H9 (cell line): Measurements from ENCODE around the gene STAB1. TPM values are rescaled to one million over a fixed set of nuclear protein-coding genes. Genes with fewer than 3 reads are reported as not detected.

Experiments
- DNase-seq: peaks from one replicate; pipeline ENCODE4 v3.0.0-alpha.2; 2017
- H2AFZ ChIP-seq: one replicate; pipeline ENCODE4 v1.6.1; 2013; ENCODE audit warnings: mild to moderate bottlenecking, low read length, control low read depth, moderate library complexity
- H2AK5ac ChIP-seq: 2 replicates; pipeline ENCODE4 v1.6.1; 2013; ENCODE audit warnings: low read length, control low read depth, mixed read lengths; ENCODE audit not compliant: insufficient read length
- H2BK120ac ChIP-seq: one replicate; pipeline ENCODE4 v1.6.1; 2013; ENCODE audit warnings: low read depth, mild to moderate bottlenecking, low read length, control low read depth, inconsistent platforms; ENCODE audit not compliant: poor library complexity, severe bottlenecking
- H2BK12ac ChIP-seq: 2 replicates; pipeline ENCODE4 v1.6.1; 2013; ENCODE audit warnings: low read length, control low read depth, mixed read lengths, low read depth; ENCODE audit not compliant: insufficient read length
- H2BK15ac ChIP-seq: 2 replicates; pipeline ENCODE4 v1.6.1; 2013; ENCODE audit warnings: low read depth, low read length, control low read depth
- H2BK20ac ChIP-seq: one replicate; pipeline ENCODE4 v1.6.1; 2013; ENCODE audit warnings: low read depth, mild to moderate bottlenecking, low read length, control low read depth, inconsistent platforms; ENCODE audit not compliant: poor library complexity, severe bottlenecking
- H2BK5ac ChIP-seq: 2 replicates; pipeline ENCODE4 v1.6.1; 2013; ENCODE audit warnings: low read length, control low read depth, mixed read lengths; ENCODE audit not compliant: insufficient read length
- H3K14ac ChIP-seq: 2 replicates; pipeline ENCODE4 v1.6.1; 2013; ENCODE audit warnings: low read length, control low read depth; ENCODE audit not compliant: insufficient read depth
- H3K18ac ChIP-seq: 2 replicates; pipeline ENCODE4 v1.6.1; 2013; ENCODE audit warnings: low read depth, mild to moderate bottlenecking, mixed read lengths, low read length, control low read depth; ENCODE audit not compliant: insufficient read length
- H3K23ac ChIP-seq: 2 replicates; pipeline ENCODE4 v1.6.1; 2013; ENCODE audit warnings: low read length, control low read depth, mixed read lengths, low read depth; ENCODE audit not compliant: insufficient read length
- H3K23me2 ChIP-seq: 2 replicates; pipeline ENCODE4 v1.6.1; 2013; ENCODE audit warnings: low read depth, mild to moderate bottlenecking, mixed read lengths, low read length, control low read depth; ENCODE audit not compliant: insufficient read length, poor library complexity, severe bottlenecking
- H3K27ac ChIP-seq: 2 replicates; pipeline ENCODE4 v1.5.1; 2013; ENCODE audit warnings: low read length, control low read depth, mixed read lengths, low read depth; ENCODE audit not compliant: insufficient read length
- H3K27me3 ChIP-seq: 2 replicates; pipeline ENCODE4 v1.6.1; 2013; ENCODE audit warnings: low read length, control low read depth, inconsistent platforms; ENCODE audit not compliant: insufficient read depth
- H3K4ac ChIP-seq: 2 replicates; pipeline ENCODE4 v1.6.1; 2013; ENCODE audit warnings: low read depth, mild to moderate bottlenecking, control low read depth, inconsistent platforms, low read length, moderate library complexity
- H3K4me1 ChIP-seq: 2 replicates; pipeline ENCODE4 v1.6.1; 2013; ENCODE audit warnings: low read length, control low read depth, inconsistent platforms; ENCODE audit not compliant: insufficient read depth
- H3K4me2 ChIP-seq: 2 replicates; pipeline ENCODE4 v1.6.1; 2013; ENCODE audit warnings: low read length, control low read depth, mixed read lengths; ENCODE audit not compliant: insufficient read length, insufficient read depth
- H3K56ac ChIP-seq: 2 replicates; pipeline ENCODE4 v1.6.1; 2013; ENCODE audit warnings: low read depth, mild to moderate bottlenecking, mixed read lengths, low read length, control low read depth; ENCODE audit not compliant: insufficient read length
- H3K79me1 ChIP-seq: 2 replicates; pipeline ENCODE4 v1.6.1; 2013; ENCODE audit warnings: low read depth, mild to moderate bottlenecking, moderate library complexity, low read length, control low read depth, inconsistent platforms; ENCODE audit not compliant: insufficient read depth, poor library complexity, severe bottlenecking
- H3K79me2 ChIP-seq: 2 replicates; pipeline ENCODE4 v1.6.1; 2013; ENCODE audit warnings: low read length, control low read depth, inconsistent platforms; ENCODE audit not compliant: insufficient read depth
- H3K9ac ChIP-seq: 2 replicates; pipeline ENCODE4 v1.6.1; 2013; ENCODE audit warnings: low read length, control low read depth, mixed read lengths; ENCODE audit not compliant: insufficient read length; ENCODE audit errors: extremely low read depth
- H3K9me3 ChIP-seq: one replicate; pipeline ENCODE4 v1.6.1; 2013; ENCODE audit warnings: low read depth, low read length, inconsistent platforms; ENCODE audit not compliant: control insufficient read depth
- H3T11ph ChIP-seq: one replicate; pipeline ENCODE4 v1.6.1; 2013; ENCODE audit warnings: mild to moderate bottlenecking, low read length, control low read depth, inconsistent platforms
- H4K20me1 ChIP-seq: one replicate; pipeline ENCODE4 v1.6.1; 2013; ENCODE audit not compliant: control insufficient read depth, insufficient read length, insufficient read depth
- H4K5ac ChIP-seq: 2 replicates; pipeline ENCODE4 v1.6.1; 2013; ENCODE audit warnings: low read depth, mild to moderate bottlenecking, mixed read lengths, low read length, control low read depth; ENCODE audit not compliant: insufficient read length
- H4K8ac ChIP-seq: replicated peaks from 2 replicates; pipeline ENCODE4 v1.6.1; 2013; ENCODE audit warnings: low read length, control low read depth, mixed read lengths, low read depth; ENCODE audit not compliant: insufficient read length
- H4K91ac ChIP-seq: 2 replicates; pipeline ENCODE4 v1.6.1; 2013; ENCODE audit warnings: low read depth, mild to moderate bottlenecking, moderate library complexity, mixed read lengths, low read length, control low read depth; ENCODE audit not compliant: insufficient read length
- H3K27ac Mint-ChIP-seq, 3 experiments: 2 replicates in 2 of 3; 3 replicates in 1 of 3; pipeline ENCODE4 v1.8.0; 2020 to 2021; ENCODE audit warnings: mixed read lengths in 3 of 3, mild to moderate bottlenecking in 1 of 3, moderate library complexity in 1 of 3
- H3K27me3 Mint-ChIP-seq: 2 replicates; pipeline ENCODE4 v1.8.0; 2021; ENCODE audit warnings: low read depth, mild to moderate bottlenecking, moderate library complexity, mixed read lengths
- H3K36me3 Mint-ChIP-seq, 3 experiments: 2 replicates in 2 of 3; 3 replicates in 1 of 3; pipeline ENCODE4 v1.8.0; 2020 to 2021; ENCODE audit warnings: low read depth in 3 of 3, mixed read lengths in 3 of 3; ENCODE audit not compliant: insufficient read depth in 1 of 3
- H3K4me1 Mint-ChIP-seq, 2 experiments: 2 replicates each; pipeline ENCODE4 v1.8.0; 2020; ENCODE audit warnings: mixed read lengths in 2 of 2
- H3K4me3 Mint-ChIP-seq, 2 experiments: 2 replicates in 1 of 2; 3 replicates in 1 of 2; pipeline ENCODE4 v1.8.0; 2020 to 2021; ENCODE audit warnings: mild to moderate bottlenecking in 2 of 2, mixed read lengths in 2 of 2, moderate library complexity in 1 of 2
- H3K9me3 Mint-ChIP-seq, 2 experiments: 2 replicates in 1 of 2; 3 replicates in 1 of 2; pipeline ENCODE4 v1.8.0; 2020; ENCODE audit warnings: mild to moderate bottlenecking in 2 of 2, mixed read lengths in 2 of 2, moderate library complexity in 1 of 2
- CTCF ChIP-seq: fragments of 200-600 bp; sonication (generic); conservative IDR thresholded peaks from 3 replicates; pipeline ENCODE4 v1.8.0; 2021; ENCODE audit warnings: antibody characterized with exemption, mild to moderate bottlenecking
- WGBS: extraction: QIAGEN DNeasy Blood & Tissue Kit; methylation state at CpG from one replicate; pipeline ENCODE4 v1.1.7; 2013; ENCODE audit warnings: missing lambda C conversion rate, low lambda C conversion rate, mixed read lengths; ENCODE audit not compliant: insufficient read length; ENCODE audit errors: extremely low coverage; 5-methylcytosine and 5-hydroxymethylcytosine counted together
- total RNA-seq: library from RNA; stranded (reverse); gene quantifications from 2 replicates; pipeline ENCODE4 v1.2.1, GENCODE V29; 2021

Gene STAB1
- total RNA-seq, 1 experiment from 2014 or later: 1.5 TPM

- Histone ChIP-seq H2BK5ac (no peak overlapping the region), H4K5ac (no peak overlapping the region), H3K18ac (no peak overlapping the region), H3K79me1 (peaks cover 6% of the 10 kb centered on the region), H3K14ac (no peak overlapping the region), H3K23ac (no peak overlapping the region), H2BK15ac (no peak overlapping the region), H2AK5ac (no peak overlapping the region), H3K56ac (no peak overlapping the region), H3K9me3 (no peaks in the 10 kb centered on the region), H4K8ac (no peak overlapping the region), H4K91ac (no peak overlapping the region), H2BK12ac (no peak overlapping the region), H3K27ac (no peak overlapping the region), H4K20me1 (no peaks in the 10 kb centered on the region), H3K4ac (no peak overlapping the region), H3K27me3 (no peaks in the 10 kb centered on the region), H3K4me2 (no peak overlapping the region), H3K9ac (no peak overlapping the region), H2BK20ac (no peak overlapping the region), H3K4me1 (peaks cover 6% of the 10 kb centered on the region), H3T11ph (no peak overlapping the region), H2BK120ac (no peak overlapping the region), H3K23me2 (peaks cover 14% of the 10 kb centered on the region), H3K79me2 (peaks cover 12% of the 10 kb centered on the region; the same call in 1 of the 2 replicates), H2AFZ (no peak overlapping the region)
- Mint-ChIP-seq H3K36me3 (peaks cover 17 to 43% (median 27%) of the 10 kb centered on the region in 3 experiments), H3K27ac (peak overlapping the region in 2 of 3 experiments; percentile 51 to 59; a peak in 3 of 7 replicates), H3K4me3 (peak overlapping the region; percentile 0 to 24; a peak in 2 of 5 replicates), H3K4me1 (peaks cover 35 to 42% of the 10 kb centered on the region in 2 experiments), H3K27me3 (no peaks in the 10 kb centered on the region), H3K9me3 (no peaks in the 10 kb centered on the region)
- no peak for DNase-seq
- TF ChIP-seq CTCF: no peak
- no CpG with 5 or more reads among the region's 5 CpGs for WGBS
Measured at GRCh38 chr3:52539010-52539653, 44.0 kb downstream of the STAB1 start.
